NCI-H128 (cell line): ENCODE data around the gene SLCO4C1.
"Not testable (repeated sequence)": the region's sequence is repeated elsewhere in the genome, so short reads cannot be mapped to it uniquely, and the experiment has no call there.

ENCODE experiments used
- DNase-seq: peaks from one replicate; lab custom pipeline; 2025; ENCODE audit not compliant: unreplicated experiment; lab: John Stamatoyannopoulos, UW

SLCO4C1 gene

GRCh38 chr5:102296178-102296817 is at the start of gene SLCO4C1:
TSS of gene SLCO4C1 (minus strand) at chr5:102296284. CDS start at chr5:102296262, 22 bp downstream.
- DNase-seq: peak; percentile 13

GRCh38 chr5:102341681-102342288 is 45.7 kb upstream of the SLCO4C1 start:
- peak; percentile 16 for DNase-seq

GRCh38 chr5:102324714-102325113 is 28.6 kb upstream of the SLCO4C1 start:
- DNase-seq: no peak

GRCh38 chr5:102318801-102319200 is 22.7 kb upstream of the SLCO4C1 start:
- DNase-seq: not testable (repeated sequence)

- no peak for DNase-seq
Measured at GRCh38 chr5:102314328-102314727, 18.2 kb upstream of the SLCO4C1 start.

GRCh38 chr5:102313912-102314311 is 17.8 kb upstream of the SLCO4C1 start:
- no peak for DNase-seq

- DNase-seq: no peak
Measured at GRCh38 chr5:102312586-102313370, 16.7 kb upstream of the SLCO4C1 start.

GRCh38 chr5:102309586-102309985 is 13.5 kb upstream of the SLCO4C1 start:
- no peak for DNase-seq

GRCh38 chr5:102307232-102307631 is 11.1 kb upstream of the SLCO4C1 start:
- no peak for DNase-seq

GRCh38 chr5:102306121-102306520 is 10.0 kb upstream of the SLCO4C1 start:
- no peak for DNase-seq

- DNase-seq: no peak
Measured at GRCh38 chr5:102295534-102296177, 428 bp downstream of the SLCO4C1 start.

- no peak for DNase-seq
Measured at GRCh38 chr5:102294886-102295395, 1.1 kb downstream of the SLCO4C1 start.

GRCh38 chr5:102290004-102290403 is 6.1 kb downstream of the SLCO4C1 start:
- no peak for DNase-seq

GRCh38 chr5:102289251-102289899 is 6.7 kb downstream of the SLCO4C1 start:
- no peak for DNase-seq

- no peak for DNase-seq
Measured at GRCh38 chr5:102288630-102289029, 7.5 kb downstream of the SLCO4C1 start.

GRCh38 chr5:102286476-102286875 is 9.6 kb downstream of the SLCO4C1 start:
- DNase-seq: no peak

GRCh38 chr5:102283102-102283797 is 12.8 kb downstream of the SLCO4C1 start:
- DNase-seq: no peak

- DNase-seq: no peak
Measured at GRCh38 chr5:102279711-102280110, 16.4 kb downstream of the SLCO4C1 start.

- DNase-seq: no peak
Measured at GRCh38 chr5:102278231-102278630, 17.9 kb downstream of the SLCO4C1 start.

- DNase-seq: no peak
Measured at GRCh38 chr5:102277144-102277543, 18.9 kb downstream of the SLCO4C1 start.
